ENCODE measurements around the gene ATP2B3. TPM values are rescaled to one million over a fixed set of nuclear protein-coding genes. Genes with fewer than 3 reads are reported as not detected.

The ATP2B3 gene
- polyA plus RNA-seq, 3 donors: 0.01 TPM; not detected in 2

- no peak for TF ChIP-seq CTCF (IDR thresholded peaks at IDR 0.05)
These were observed 55.2 kb downstream of the ATP2B3 start for GRCh38 chrX:153572601-153573000.

GRCh38 chrX:153573984-153574383 lies 56.5 kb downstream of the ATP2B3 start:
- no peak for DNase-seq
- Mint-ChIP-seq H3K4me1 (peaks cover 15% of the 10 kb centered on the region), H3K4me3 (no peak overlapping the region), H3K27me3 (ENCODE audit: low read depth in 3 of 3) (peaks cover 5 to 12% (median 5%) of the 10 kb centered on the region in 3 donors), H3K27ac (peak overlapping the region in 1 of 7 donors; percentile 60), H3K9me3 (peaks cover 0 to 5% (median 0%) of the 10 kb centered on the region in 7 donors), H3K36me3 (no peaks in the 10 kb centered on the region)
- Histone ChIP-seq H3K4me1 (ENCODE audit: control insufficient read depth in 1 of 2, insufficient read depth in 2 of 2, low read length in 2 of 2) (peaks cover 5 to 7% of the 10 kb centered on the region in 2 donors), H4K20me1 (ENCODE audit: insufficient read depth, low read length) (no peaks in the 10 kb centered on the region), H3K9ac (ENCODE audit: insufficient read depth, low read length, poor library complexity, severe bottlenecking) (no peak overlapping the region), H3K4me3 (replicated peaks in 1 of 3; ENCODE audit: low read depth in 2 of 3, low read length in 3 of 3) (no peak overlapping the region), H3K4me2 (replicated peaks; ENCODE audit: extremely low read depth, low read length, poor library complexity, severe bottlenecking) (no peak overlapping the region), H3K27me3 (ENCODE audit: control insufficient read depth in 2 of 2, insufficient read depth in 2 of 2, low read length in 2 of 2) (no peaks in the 10 kb centered on the region), H3K36me3 (replicated peaks in 1 of 2; ENCODE audit: control insufficient read depth in 1 of 2, insufficient read depth in 2 of 2, low read length in 2 of 2) (no peaks in the 10 kb centered on the region), H3K27ac (ENCODE audit: low read depth in 1 of 2, low read length in 2 of 2) (no peak overlapping the region), H2AFZ (ENCODE audit: insufficient read depth, low read depth, low read length, poor library complexity, severe bottlenecking) (no peak overlapping the region), H3K9me3 (replicated peaks in 1 of 2; ENCODE audit: control insufficient read depth in 1 of 2, insufficient read depth in 1 of 2, low read length in 2 of 2) (no peaks in the 10 kb centered on the region), H3K79me2 (ENCODE audit: insufficient read depth, low read length) (no peaks in the 10 kb centered on the region)
- no peak for TF ChIP-seq CTCF (IDR thresholded peaks at IDR 0.05)
- intact Hi-C loops (cut with micrococcal nuclease): no loop called here
- 82% methylated on average over 4 of the region's 4 CpGs for WGBS (ENCODE audit: insufficient coverage)

More at GRCh38 chrX:153572601-153573000, 55.2 kb downstream of the ATP2B3 start:
- Histone ChIP-seq H2AFZ (ENCODE audit: insufficient read depth, low read depth, low read length, poor library complexity, severe bottlenecking) (no peak overlapping the region), H3K4me2 (replicated peaks; ENCODE audit: extremely low read depth, low read length, poor library complexity, severe bottlenecking) (no peak overlapping the region), H3K4me3 (replicated peaks in 1 of 3; ENCODE audit: low read depth in 2 of 3, low read length in 3 of 3) (no peak overlapping the region), H3K27me3 (ENCODE audit: control insufficient read depth in 2 of 2, insufficient read depth in 2 of 2, low read length in 2 of 2) (no peaks in the 10 kb centered on the region), H4K20me1 (ENCODE audit: insufficient read depth, low read length) (no peaks in the 10 kb centered on the region), H3K4me1 (ENCODE audit: control insufficient read depth in 1 of 2, insufficient read depth in 2 of 2, low read length in 2 of 2) (peaks cover 5 to 7% of the 10 kb centered on the region in 2 donors), H3K27ac (ENCODE audit: low read depth in 1 of 2, low read length in 2 of 2) (no peak overlapping the region), H3K36me3 (replicated peaks in 1 of 2; ENCODE audit: control insufficient read depth in 1 of 2, insufficient read depth in 2 of 2, low read length in 2 of 2) (no peaks in the 10 kb centered on the region), H3K79me2 (ENCODE audit: insufficient read depth, low read length) (no peaks in the 10 kb centered on the region), H3K9ac (ENCODE audit: insufficient read depth, low read length, poor library complexity, severe bottlenecking) (no peak overlapping the region), H3K9me3 (replicated peaks in 1 of 2; ENCODE audit: control insufficient read depth in 1 of 2, insufficient read depth in 1 of 2, low read length in 2 of 2) (no peaks in the 10 kb centered on the region)
- no peak overlapping the region for H3K4me3 Mint-ChIP-seq
- no peak overlapping the region for H3K27ac Mint-ChIP-seq
- intact Hi-C loops (cut with micrococcal nuclease): no loop called here
- H3K4me1 Mint-ChIP-seq: peaks cover 15% of the 10 kb centered on the region
- H3K36me3 Mint-ChIP-seq: no peaks in the 10 kb centered on the region
- H3K9me3 Mint-ChIP-seq: peaks cover 0 to 5% (median 0%) of the 10 kb centered on the region in 7 donors
- DNase-seq: no peak
- H3K27me3 Mint-ChIP-seq (ENCODE audit: low read depth in 3 of 3): peaks cover 3 to 5% (median 4%) of the 10 kb centered on the region in 3 donors
- 100% methylated on average over 5 of the region's 10 CpGs for WGBS (ENCODE audit: insufficient coverage)

All from CD14-positive monocyte (primary cell).